Astrocyte (in vitro differentiated cells and primary cell): ENCODE results near the gene PPP1R12A.

Experiments
- EZH2 ChIP-seq: IDR thresholded peaks from 2 replicates; pipeline ENCODE4 v1.6.1; 2012; ENCODE audit warnings: mild to moderate bottlenecking, low read length, inconsistent platforms; ENCODE audit not compliant: insufficient read depth
- TF ChIP-seq, protein P1 (sequence below): IDR thresholded peaks from 2 replicates; pipeline ENCODE4 v1.5.1; 2011; ENCODE audit warnings: low read depth, mild to moderate bottlenecking, inconsistent platforms, low read length, moderate library complexity; ENCODE audit not compliant: insufficient read depth

GRCh38 chr12:79835377-79835843 is 99.5 kb downstream of the PPP1R12A start:
- TF ChIP-seq, protein P1, sequence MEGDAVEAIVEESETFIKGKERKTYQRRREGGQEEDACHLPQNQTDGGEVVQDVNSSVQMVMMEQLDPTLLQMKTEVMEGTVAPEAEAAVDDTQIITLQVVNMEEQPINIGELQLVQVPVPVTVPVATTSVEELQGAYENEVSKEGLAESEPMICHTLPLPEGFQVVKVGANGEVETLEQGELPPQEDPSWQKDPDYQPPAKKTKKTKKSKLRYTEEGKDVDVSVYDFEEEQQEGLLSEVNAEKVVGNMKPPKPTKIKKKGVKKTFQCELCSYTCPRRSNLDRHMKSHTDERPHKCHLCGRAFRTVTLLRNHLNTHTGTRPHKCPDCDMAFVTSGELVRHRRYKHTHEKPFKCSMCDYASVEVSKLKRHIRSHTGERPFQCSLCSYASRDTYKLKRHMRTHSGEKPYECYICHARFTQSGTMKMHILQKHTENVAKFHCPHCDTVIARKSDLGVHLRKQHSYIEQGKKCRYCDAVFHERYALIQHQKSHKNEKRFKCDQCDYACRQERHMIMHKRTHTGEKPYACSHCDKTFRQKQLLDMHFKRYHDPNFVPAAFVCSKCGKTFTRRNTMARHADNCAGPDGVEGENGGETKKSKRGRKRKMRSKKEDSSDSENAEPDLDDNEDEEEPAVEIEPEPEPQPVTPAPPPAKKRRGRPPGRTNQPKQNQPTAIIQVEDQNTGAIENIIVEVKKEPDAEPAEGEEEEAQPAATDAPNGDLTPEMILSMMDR: no peak
- no peak for TF ChIP-seq EZH2
